ENCODE measurements around the gene NKRF. TPM values are rescaled to one million over a fixed set of nuclear protein-coding genes. Genes with fewer than 3 reads are reported as not detected.

Gene NKRF
- total RNA-seq, 1 donor from 2014 or later, result 11.6 TPM

- peak overlapping the region; percentile 96 for H3K27ac Mint-ChIP-seq
- H3K9me3 Mint-ChIP-seq, result peaks cover 8% of the 10 kb centered on the region
- no peak for DNase-seq (ENCODE audit: low spot score in 2 of 2, unreplicated experiment in 2 of 2)
- H3K4me3 Mint-ChIP-seq, result peak overlapping the region; percentile 88
- TF ChIP-seq CTCF (IDR thresholded peaks at IDR 0.05; ENCODE audit: unreplicated experiment), result no peak
- no peaks in the 10 kb centered on the region for H3K36me3 Mint-ChIP-seq
- no peaks in the 10 kb centered on the region for H3K27me3 Mint-ChIP-seq (ENCODE audit: low read depth)
- H3K4me1 Mint-ChIP-seq, result peaks cover 21% of the 10 kb centered on the region
Measured at GRCh38 chrX:119607018-119607389, 780 bp upstream of the NKRF start.

- peaks cover 3% of the 10 kb centered on the region for H3K36me3 Mint-ChIP-seq
- peak overlapping the region; percentile 88 for H3K4me3 Mint-ChIP-seq
- H3K27ac Mint-ChIP-seq, result peak overlapping the region; percentile 96
- peaks cover 21% of the 10 kb centered on the region for H3K4me1 Mint-ChIP-seq
- H3K9me3 Mint-ChIP-seq, result peaks cover 10% of the 10 kb centered on the region
- TF ChIP-seq CTCF (IDR thresholded peaks at IDR 0.05; ENCODE audit: unreplicated experiment), result no peak
- DNase-seq (ENCODE audit: low spot score in 2 of 2, unreplicated experiment in 2 of 2), result peak; percentile 22 to 39
- no peaks in the 10 kb centered on the region for H3K27me3 Mint-ChIP-seq (ENCODE audit: low read depth)
Measured at GRCh38 chrX:119605464-119606279, 552 bp downstream of the NKRF start.

- DNase-seq (ENCODE audit: low spot score in 2 of 2, unreplicated experiment in 2 of 2), result no peak
- Mint-ChIP-seq H3K27me3 (ENCODE audit: low read depth) (no peaks in the 10 kb centered on the region), H3K4me1 (peaks cover 21% of the 10 kb centered on the region), H3K27ac (no peak overlapping the region), H3K9me3 (peaks cover 4% of the 10 kb centered on the region), H3K36me3 (peaks cover 3% of the 10 kb centered on the region), H3K4me3 (peak overlapping the region; percentile 83)
- no peak for TF ChIP-seq CTCF (IDR thresholded peaks at IDR 0.05; ENCODE audit: unreplicated experiment)
Measured at GRCh38 chrX:119604766-119605463, 1.3 kb downstream of the NKRF start.

- DNase-seq (ENCODE audit: low spot score in 2 of 2, unreplicated experiment in 2 of 2), result no peak
- no peak for TF ChIP-seq CTCF (IDR thresholded peaks at IDR 0.05; ENCODE audit: unreplicated experiment)
- H3K27ac Mint-ChIP-seq, result no peak overlapping the region
- H3K4me1 Mint-ChIP-seq, result peaks cover 21% of the 10 kb centered on the region
- peaks cover 7% of the 10 kb centered on the region for H3K36me3 Mint-ChIP-seq
- peaks cover 9% of the 10 kb centered on the region for H3K9me3 Mint-ChIP-seq
- H3K27me3 Mint-ChIP-seq (ENCODE audit: low read depth), result no peaks in the 10 kb centered on the region
- H3K4me3 Mint-ChIP-seq, result no peak overlapping the region
Measured at GRCh38 chrX:119602701-119603255, 3.4 kb downstream of the NKRF start.

- Mint-ChIP-seq H3K4me3 (no peak overlapping the region), H3K9me3 (peaks cover 12% of the 10 kb centered on the region), H3K27ac (no peak overlapping the region), H3K27me3 (ENCODE audit: low read depth) (no peaks in the 10 kb centered on the region), H3K4me1 (no peaks in the 10 kb centered on the region), H3K36me3 (peaks cover 12% of the 10 kb centered on the region)
- no peak for DNase-seq (ENCODE audit: low spot score in 2 of 2, unreplicated experiment in 2 of 2)
- TF ChIP-seq CTCF (IDR thresholded peaks at IDR 0.05; ENCODE audit: unreplicated experiment), result no peak
Measured at GRCh38 chrX:119589810-119590209, 16.4 kb downstream of the NKRF start.

Measured in mesothelial cell of epicardium (in vitro differentiated cells).